ENCODE data around the gene HELLS. TPM values are rescaled to one million over a fixed set of nuclear protein-coding genes. Genes with fewer than 3 reads are reported as not detected.

The HELLS gene
- total and polyA plus RNA-seq, 2 of the 4 experiments (the other 2 are of a cell fraction), result 15.9 to 29.8 TPM

- no peak overlapping the region for H3K27ac ChIP-seq (ENCODE audit: insufficient read depth, low read length)
- H3K56ac ChIP-seq (ENCODE audit: extremely low read depth, insufficient read depth, low read length), result no peak overlapping the region
- TF ChIP-seq MAZ (IDR thresholded peaks at IDR 0.05; ENCODE audit: borderline replicate concordance, low read depth, low read length) (no peak), CEBPB (IDR thresholded peaks at IDR 0.05; ENCODE audit: low read depth, low read length) (peak; percentile 67)
- no peak overlapping the region for H3K14ac ChIP-seq (replicated peaks; ENCODE audit: low read depth, low read length)
- H2BK5ac ChIP-seq (ENCODE audit: low read depth, low read length, poor library complexity, severe bottlenecking), result no peak overlapping the region
- no peak overlapping the region for H2AK5ac ChIP-seq (ENCODE audit: low read depth, low read length)
- H2AK9ac ChIP-seq (replicated peaks; ENCODE audit: low read depth, low read length, poor library complexity), result no peak overlapping the region
- BruUV-seq (replicated peaks), result no TSS peak
- no peaks in the 10 kb centered on the region for H3K9me3 ChIP-seq (ENCODE audit: control insufficient read depth, insufficient read depth, low read length)
- H2BK20ac ChIP-seq (ENCODE audit: low read depth, low read length), result no peak overlapping the region
- intact Hi-C loops (cut with micrococcal nuclease), result no loop called here
- CTCF ChIA-PET, result interaction anchor here (0.7 kb wide), 1 partner anchor 12 kb away, joined by 11 read pairs; no protein-coding TSS in a partner anchor
- no peak overlapping the region for H3K9ac ChIP-seq (ENCODE audit: low read depth, low read length)
- in situ Hi-C loops (cut with MboI; ENCODE audit: low sequenced_read_pairs), result no loop called here
- POLR2A ChIA-PET (ENCODE audit: unreplicated experiment), result no interaction called here
- no peaks in the 10 kb centered on the region for H3K4me1 ChIP-seq (ENCODE audit: control insufficient read depth, insufficient read depth, low read length)
- no peaks in the 10 kb centered on the region for H4K20me1 ChIP-seq (ENCODE audit: insufficient read depth, low read length)
- no peaks in the 10 kb centered on the region for H3K9me1 ChIP-seq (ENCODE audit: insufficient read depth, low read length)
- no peak overlapping the region for H2BK120ac ChIP-seq (ENCODE audit: low read depth, low read length)
- H4K91ac ChIP-seq (ENCODE audit: insufficient read depth, low read depth, low read length), result no peak overlapping the region
- no peak overlapping the region for H3K4ac ChIP-seq (ENCODE audit: low read depth, low read length)
- dilution Hi-C loops (cut with HindIII; ENCODE audit: low sequenced_read_pairs, unreplicated experiment), result no loop called here
- no peak overlapping the region for H2AFZ ChIP-seq (replicated peaks; ENCODE audit: low read length, poor library complexity)
- WGBS, 2 experiments (ENCODE audit: extremely low coverage in 2 of 2, insufficient read length in 1 of 2), result no CpG with 5 or more reads among the region's 5 CpGs
- no peak overlapping the region for H4K5ac ChIP-seq (ENCODE audit: low read depth, low read length)
- no peak overlapping the region for H2BK15ac ChIP-seq (ENCODE audit: low read depth, low read length)
- ATAC-seq (ENCODE audit: low read depth), result no peak
- DNase-seq, result no peak
- H3K4me2 ChIP-seq (ENCODE audit: low read depth, low read length), result no peak overlapping the region
- peaks cover 4% of the 10 kb centered on the region for H3K36me3 ChIP-seq (ENCODE audit: control insufficient read depth, insufficient read depth, low read length)
- H3K4me3 ChIP-seq (ENCODE audit: insufficient read depth, low read depth, low read length), result no peak overlapping the region
- no peak overlapping the region for H3K23ac ChIP-seq (ENCODE audit: low read depth, low read length)
- no peak overlapping the region; a peak in 1 of 4 replicates for H4K8ac ChIP-seq (ENCODE audit: low read depth in 2 of 2, low read length in 2 of 2)
- H3K79me1 ChIP-seq (ENCODE audit: low read depth in 1 of 2, low read length in 2 of 2), result no peaks in the 10 kb centered on the region
- H3K27me3 ChIP-seq (ENCODE audit: control insufficient read depth, insufficient read depth, low read length), result no peaks in the 10 kb centered on the region
- no peak overlapping the region for H3K18ac ChIP-seq (ENCODE audit: low read depth, low read length)
Observed at GRCh38 chr10:94521276-94522250, 24.0 kb upstream of the HELLS start.

Data from IMR-90 (cell line).